Mesodermal cell (in vitro differentiated cells): Measurements from ENCODE around the gene COL13A1.

Experiments
- H3K27ac ChIP-seq: 2 replicates; pipeline ENCODE4 v1.7.0; 2013; ENCODE audit warnings: mild to moderate bottlenecking, low read depth, low read length, moderate library complexity; ENCODE audit not compliant: severe bottlenecking
- H3K36me3 ChIP-seq: 2 replicates; pipeline ENCODE4 v1.7.1; 2013; ENCODE audit warnings: mild to moderate bottlenecking, low read length, moderate library complexity; ENCODE audit not compliant: control insufficient read depth, insufficient read depth
- H3K4me1 ChIP-seq: one replicate; pipeline ENCODE4 v1.7.1; 2013; ENCODE audit warnings: mild to moderate bottlenecking, low read length; ENCODE audit not compliant: insufficient read depth, control insufficient read depth, poor library complexity, severe bottlenecking
- H3K4me3 ChIP-seq: 2 replicates; pipeline ENCODE4 v1.7.0; 2013; ENCODE audit warnings: low read length, control low read depth, mild to moderate bottlenecking; ENCODE audit not compliant: insufficient read depth, poor library complexity, severe bottlenecking; ENCODE audit errors: extremely low read depth
- H3K9me3 ChIP-seq: 2 replicates; pipeline ENCODE4 v1.7.1; 2013; ENCODE audit warnings: mild to moderate bottlenecking, low read length, moderate library complexity; ENCODE audit not compliant: control insufficient read depth
- whole genome bisulfite sequencing, 2 experiments: methylation state at CpG; one replicate each; pipeline ENCODE4 v1.1.5; 2013; ENCODE audit warnings: missing lambda C conversion rate in 2 of 2; ENCODE audit not compliant: insufficient coverage in 2 of 2; 5-methylcytosine and 5-hydroxymethylcytosine counted together

COL13A1 gene

DNA sequence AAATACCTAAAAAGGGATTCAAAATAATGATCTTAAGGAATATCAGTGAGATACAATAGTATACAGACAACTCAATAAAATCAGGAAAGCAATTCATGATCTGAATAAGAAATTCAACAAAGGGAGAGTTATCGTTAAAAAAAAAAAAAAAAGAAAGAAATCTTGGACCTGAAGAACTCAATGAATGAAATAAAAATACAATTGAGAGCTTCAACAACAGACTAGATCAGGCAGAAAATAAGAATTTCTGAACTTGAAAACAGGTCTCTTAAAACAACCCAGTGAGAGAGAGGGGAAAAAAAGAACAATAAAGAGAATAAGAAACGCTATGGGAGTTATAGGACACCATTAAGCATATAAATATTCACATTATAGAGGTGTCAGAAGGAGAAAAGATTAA lies 179.0 kb downstream of the COL13A1 start:
- WGBS, 2 experiments, result no CpG with 5 or more reads among the region's 2 CpGs
- H3K27ac ChIP-seq, result no peak overlapping the region
- H3K36me3 ChIP-seq, result no peaks in the 10 kb centered on the region
- peaks cover 5% of the 10 kb centered on the region for H3K9me3 ChIP-seq
- H3K4me1 ChIP-seq, result no peaks in the 10 kb centered on the region
- no peak overlapping the region for H3K4me3 ChIP-seq

- 90 to 100% methylated on average over 1 of the region's 2 CpGs for WGBS, 2 experiments
- Histone ChIP-seq H3K36me3 (no peaks in the 10 kb centered on the region), H3K9me3 (no peaks in the 10 kb centered on the region), H3K27ac (no peak overlapping the region), H3K4me1 (no peaks in the 10 kb centered on the region), H3K4me3 (no peak overlapping the region)
Observed at GRCh38 chr10:69988094-69988493, 186.4 kb downstream of the COL13A1 start.

- Histone ChIP-seq H3K4me3 (no peak overlapping the region), H3K36me3 (no peaks in the 10 kb centered on the region), H3K27ac (no peak overlapping the region), H3K9me3 (no peaks in the 10 kb centered on the region), H3K4me1 (no peaks in the 10 kb centered on the region)
- 100% methylated on average over 1 of the region's 2 CpGs; no CpG with 5 or more reads in 1 of the 2 experiments for WGBS, 2 experiments
Observed at GRCh38 chr10:69991151-69991550, 189.4 kb downstream of the COL13A1 start.

DNA sequence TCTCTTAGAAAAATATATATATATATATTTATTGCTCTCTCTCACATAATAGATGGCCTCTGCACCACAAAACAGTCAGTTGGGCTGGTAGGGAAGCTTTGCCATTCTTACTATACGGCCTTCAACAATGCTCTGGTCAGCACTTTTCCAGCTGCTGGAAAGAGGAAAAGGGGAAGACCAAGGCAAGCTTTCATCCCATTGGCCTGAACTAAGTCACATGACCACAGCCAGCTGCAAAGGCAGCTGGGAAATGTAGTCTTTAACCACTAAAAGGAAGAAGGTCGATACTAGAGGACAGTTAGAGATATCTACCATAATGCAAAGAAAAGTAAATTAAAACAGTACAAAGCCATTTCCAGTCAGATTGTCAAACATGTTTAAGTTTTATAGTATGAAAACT lies 192.6 kb downstream of the COL13A1 start:
- WGBS, 2 experiments, result 71% methylated on average over 1 of the region's 2 CpGs; no CpG with 5 or more reads in 1 of the 2 experiments
- H3K36me3 ChIP-seq, result no peaks in the 10 kb centered on the region
- H3K4me1 ChIP-seq, result no peaks in the 10 kb centered on the region
- H3K9me3 ChIP-seq, result no peaks in the 10 kb centered on the region
- no peak overlapping the region for H3K4me3 ChIP-seq
- H3K27ac ChIP-seq, result no peak overlapping the region

DNA sequence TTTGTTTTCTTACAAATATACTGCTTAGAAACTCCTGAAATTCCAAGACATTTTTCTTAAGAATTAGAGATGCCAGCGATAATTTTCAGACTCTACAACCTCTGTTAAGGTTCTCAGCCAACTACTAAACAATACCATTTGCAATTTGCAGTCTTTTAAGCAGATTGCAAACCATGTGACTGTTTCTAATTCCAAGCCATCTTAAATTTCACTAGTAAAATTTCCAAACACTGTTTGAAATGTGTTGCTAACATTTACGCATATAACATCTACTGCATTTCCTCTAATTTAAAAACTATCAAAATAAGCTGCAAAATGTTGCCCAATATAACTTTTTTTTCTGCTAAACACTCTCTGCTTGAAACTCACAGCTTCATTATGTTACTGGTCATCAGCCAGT lies 194.9 kb downstream of the COL13A1 start:
- no peak overlapping the region for H3K4me3 ChIP-seq
- H3K27ac ChIP-seq, result no peak overlapping the region
- 84 to 94% methylated on average over 2 of the region's 2 CpGs for WGBS, 2 experiments
- no peaks in the 10 kb centered on the region for H3K9me3 ChIP-seq
- no peaks in the 10 kb centered on the region for H3K36me3 ChIP-seq
- no peaks in the 10 kb centered on the region for H3K4me1 ChIP-seq

DNA sequence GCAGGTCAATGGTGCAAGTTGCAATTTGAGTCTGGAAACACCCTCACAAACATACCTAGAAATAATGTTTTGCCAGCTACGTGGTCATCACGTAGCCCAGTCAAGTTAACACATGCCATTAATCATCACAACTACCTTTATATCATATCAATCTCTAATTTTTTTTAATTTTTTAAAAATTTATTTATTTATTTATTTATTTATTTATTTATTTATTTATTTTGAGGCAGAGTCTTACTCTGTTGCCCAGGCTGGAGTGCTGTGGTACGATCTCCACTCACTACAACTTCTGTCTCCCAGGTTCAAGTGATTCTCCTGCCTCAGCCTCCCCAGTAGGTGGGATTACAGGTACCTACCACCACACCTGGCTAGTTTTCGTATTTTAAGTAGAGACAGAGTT lies 198.6 kb downstream of the COL13A1 start:
- Histone ChIP-seq H3K9me3 (no peaks in the 10 kb centered on the region), H3K27ac (no peak overlapping the region), H3K36me3 (no peaks in the 10 kb centered on the region), H3K4me3 (no peak overlapping the region), H3K4me1 (no peaks in the 10 kb centered on the region)
- 86 to 96% methylated on average over 3 to 4 of the region's 4 CpGs for WGBS, 2 experiments

DNA sequence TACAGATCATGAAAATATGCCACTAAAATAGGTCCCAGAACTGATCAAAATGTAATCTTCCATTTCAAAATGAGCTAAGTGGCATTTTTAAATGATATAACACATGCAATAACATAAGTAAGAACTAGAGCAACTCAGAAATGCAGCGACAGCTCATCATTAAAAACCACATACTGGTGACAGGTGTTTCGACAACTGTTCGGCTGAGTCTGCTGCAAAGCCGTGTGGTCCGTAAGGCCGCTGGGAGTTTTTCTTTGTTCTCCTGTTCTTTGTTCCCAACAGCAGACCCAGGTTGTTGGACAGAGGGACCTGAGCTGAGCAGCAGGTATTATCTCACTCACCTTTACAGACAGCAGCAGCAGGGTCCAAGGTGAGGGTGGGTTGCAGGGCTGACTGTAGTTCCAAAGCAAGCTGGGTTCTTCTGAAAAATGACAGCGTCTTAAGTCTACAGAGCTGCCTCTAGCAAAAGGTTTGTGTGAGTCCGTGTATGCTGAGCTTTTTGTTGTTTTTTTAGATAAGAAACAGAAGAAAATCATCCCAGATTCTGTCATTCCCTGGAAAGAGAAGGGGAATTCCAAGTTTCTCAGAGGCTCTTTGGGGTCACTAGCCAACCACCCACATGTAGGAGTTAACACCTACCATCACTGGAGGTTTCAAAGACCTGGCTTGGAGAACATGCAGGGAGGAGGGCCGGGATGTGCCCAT lies 205.6 kb downstream of the COL13A1 start:
- Histone ChIP-seq H3K36me3 (no peaks in the 10 kb centered on the region), H3K4me3 (no peak overlapping the region), H3K9me3 (no peaks in the 10 kb centered on the region), H3K4me1 (no peaks in the 10 kb centered on the region), H3K27ac (no peak overlapping the region)
- 91 to 92% methylated on average over 8 of the region's 9 CpGs for WGBS, 2 experiments
